HepG2 (cell line): ENCODE data around the gene RAET1L. TPM values are rescaled to one million over a fixed set of nuclear protein-coding genes. Genes with fewer than 3 reads are reported as not detected.

Experiments
- ATAC-seq: fragments of 200-7000 bp; cut with Tn5 transposase; 3 replicates; pipeline ENCODE4 v1.9.1; 2020; ENCODE audit warnings: mild to moderate bottlenecking, moderate library complexity
- BruUV-seq: library from RNA; stranded (reverse); fragments of 400-500 nt; replicated peaks from 2 replicates; lab custom pipeline; 2021; lab: Mats Ljungman, UMichigan
- CTCF ChIA-PET: fragments of 300-600 bp; formaldehyde crosslinking; extraction: SDS; loops from one replicate; lab custom pipeline; 2021; ENCODE audit warnings: low total read pairs, inconsistent platforms, low intra/inter-chr PET ratio; lab: Yijun Ruan, JAX
- POLR2A ChIA-PET: fragments of 350-600 bp; sonication (Branson Sonifier 250); formaldehyde crosslinking; loops from one replicate; lab custom pipeline; 2020; ENCODE audit warnings: antibody characterized with exemption, inconsistent platforms; lab: Yijun Ruan, JAX
- DNase-seq: peaks from one replicate; pipeline ENCODE4 v3.0.0-alpha.2; 2015; ENCODE audit warnings: low spot score
- FAIRE-seq: peaks from 3 replicates; lab custom pipeline; 2011; peaks lifted over from hg19 to GRCh38; lab: Jason Lieb, UNC
- H2AFZ ChIP-seq: one replicate; pipeline ENCODE4 v1.6.1; 2011; ENCODE audit warnings: low read length, inconsistent platforms
- H3K27ac ChIP-seq: fragments of 300-600 bp; 3 replicates; pipeline ENCODE4 v1.8.0; 2011; ENCODE audit warnings: mixed run types, mild to moderate bottlenecking, mixed read lengths, low read length, inconsistent platforms; ENCODE audit not compliant: insufficient read depth; ENCODE audit errors: extremely low read length
- H3K27me3 ChIP-seq, 2 experiments: fragments of 200-600 bp in 1 of 2; 2 replicates in 1 of 2; 3 replicates in 1 of 2; pipeline versions ENCODE4 v1.6.0 to v1.8.0; 2011; ENCODE audit warnings: low read length in 2 of 2, mild to moderate bottlenecking in 2 of 2, moderate library complexity in 2 of 2, inconsistent platforms in 1 of 2; ENCODE audit not compliant: insufficient read depth in 2 of 2, control insufficient read depth in 1 of 2
- H3K36me3 ChIP-seq, 2 experiments: fragments of 200-600 bp in 1 of 2; replicated peaks in 1 of 2; 2 replicates in 1 of 2; 3 replicates in 1 of 2; pipeline versions ENCODE4 v1.5.1 to v1.8.0; 2011; ENCODE audit warnings: low read length in 2 of 2, inconsistent platforms in 1 of 2; ENCODE audit not compliant: insufficient read depth in 2 of 2, control insufficient read depth in 1 of 2
- H3K4me1 ChIP-seq: 2 replicates; pipeline ENCODE4 v1.5.1; 2012; ENCODE audit warnings: low read length, inconsistent platforms; ENCODE audit not compliant: insufficient read depth
- H3K4me2 ChIP-seq: 2 replicates; pipeline ENCODE4 v1.6.0; 2011; ENCODE audit warnings: low read depth, low read length, inconsistent platforms
- H3K4me3 ChIP-seq, 3 experiments: fragments of 200-600 bp in 1 of 3; sonication (generic), shearing (Covaris generic) in 1 of 3; replicated peaks in 1 of 3; 2 replicates each; pipeline ENCODE4 v1.5.1; 2011 to 2016; ENCODE audit warnings: low read length in 3 of 3, inconsistent platforms in 2 of 3, low read depth in 2 of 3, mild to moderate bottlenecking in 2 of 3, control low read depth in 1 of 3, mixed read lengths in 1 of 3; ENCODE audit not compliant: insufficient read depth in 1 of 3
- H3K79me2 ChIP-seq: one replicate; pipeline ENCODE4 v1.6.1; 2011; ENCODE audit warnings: low read length, inconsistent platforms; ENCODE audit not compliant: insufficient read depth
- H3K9ac ChIP-seq: 2 replicates; pipeline ENCODE4 v1.6.0; 2011; ENCODE audit warnings: mild to moderate bottlenecking, low read depth, low read length, inconsistent platforms; ENCODE audit not compliant: insufficient read depth
- H3K9me3 ChIP-seq: 2 replicates; pipeline ENCODE4 v1.5.1; 2012; ENCODE audit warnings: mild to moderate bottlenecking, low read length
- H4K20me1 ChIP-seq: 2 replicates; pipeline ENCODE4 v1.6.0; 2011; ENCODE audit warnings: inconsistent platforms, mild to moderate bottlenecking, low read length, moderate library complexity; ENCODE audit not compliant: insufficient read depth
- ATF7 ChIP-seq, 2 experiments: fragments of 450-650 bp in 1 of 2; sonication (generic) in 1 of 2; formaldehyde crosslinking in 1 of 2; IDR thresholded peaks; 2 replicates each; pipeline versions ENCODE4 v1.4.0 to v1.6.1; 2016 to 2020; ENCODE audit warnings: antibody characterized with exemption in 1 of 2, mild to moderate bottlenecking in 1 of 2, missing genetic modification reagents in 1 of 2
- HNRNPL ChIP-seq: fragments of 200-400 bp; formaldehyde crosslinking; IDR thresholded peaks from 2 replicates; pipeline ENCODE4 v1.6.1; 2017; ENCODE audit warnings: mild to moderate bottlenecking, low read depth, low read length
- NR2F2 ChIP-seq: IDR thresholded peaks from 2 replicates; pipeline ENCODE4 v1.6.1; 2012; ENCODE audit warnings: low read depth, inconsistent platforms, borderline replicate concordance
- RARA ChIP-seq: IDR thresholded peaks from 2 replicates; pipeline ENCODE4 v1.6.1; 2016; ENCODE audit warnings: missing genetic modification reagents, missing compliant biosample characterization
- RBM39 ChIP-seq: fragments of 200-400 bp; formaldehyde crosslinking; IDR thresholded peaks from one replicate; pipeline ENCODE4 v1.6.1; 2018; ENCODE audit warnings: antibody characterized with exemption, mild to moderate bottlenecking, low read depth, low read length; ENCODE audit not compliant: poor library complexity, severe bottlenecking
- RELA ChIP-seq: sonication (generic); formaldehyde crosslinking; IDR thresholded peaks from 2 replicates; pipeline ENCODE4 v1.4.0; 2020; ENCODE audit warnings: missing genetic modification reagents
- STAG1 ChIP-seq: sonication (generic); formaldehyde crosslinking; IDR thresholded peaks from 2 replicates; pipeline ENCODE4 v1.4.0; 2020; ENCODE audit warnings: missing genetic modification reagents
- ZNF451 ChIP-seq: sonication (generic); formaldehyde crosslinking; IDR thresholded peaks from 2 replicates; pipeline ENCODE4 v1.5.0; 2020; ENCODE audit warnings: mild to moderate bottlenecking, missing genetic modification reagents
- ZNF687 ChIP-seq: sonication (generic); formaldehyde crosslinking; IDR thresholded peaks from 2 replicates; pipeline ENCODE4 v1.5.1; 2020; ENCODE audit warnings: mild to moderate bottlenecking, missing genetic modification reagents, moderate library complexity
- ZNF747 ChIP-seq: sonication (generic); formaldehyde crosslinking; IDR thresholded peaks from 2 replicates; pipeline ENCODE4 v1.8.1; 2023; ENCODE audit warnings: missing genetic modification reagents, mild to moderate bottlenecking, borderline replicate concordance
- WGBS: methylation state at CpG from one replicate; pipeline ENCODE4 v1.1.6; 2017; ENCODE audit warnings: low lambda C conversion rate; 5-methylcytosine and 5-hydroxymethylcytosine counted together
- in situ Hi-C: cut with HindIII; loops from 2 replicates; pipeline ENCODE4 v1.10.0; 2017; ENCODE audit warnings: low pct_unique_long_range_greater_than_20kb; ENCODE audit not compliant: extremely low pct_ligation_motif_present
- intact Hi-C: fragments of 100-400 bp; cut with micrococcal nuclease; formaldehyde crosslinking; loops from one replicate; pipeline ENCODE4 v1.10.0; 2022; ENCODE audit not compliant: unreplicated experiment
- polyA plus RNA-seq, 8 experiments: library from polyadenylated mRNA; depleted of rRNA in 3 of 8; stranded (reverse) in 7 of 8; unstranded in 1 of 8; fragments of >200 nt; fragmentation: Illumina TruSeq in 4 of 8; extraction: Trizol in 4 of 8; gene quantifications; 2 replicates each; pipeline versions ENCODE4 v1.2.1 to v1.2.3, GENCODE V29; 2011 to 2016; ENCODE audit warnings: low read depth in 4 of 8, missing spikeins in 1 of 8, mixed read lengths in 1 of 8; ENCODE audit not compliant: insufficient read depth in 1 of 8
- total RNA-seq, 5 experiments: library from RNA; depleted of rRNA; stranded (reverse); fragments of >200 nt; fragmentation: Illumina TruSeq; extraction: Trizol; gene quantifications; 2 replicates each; pipeline ENCODE4 v1.2.3, GENCODE V29; 2016; ENCODE audit warnings: low read depth in 1 of 5
- TF ChIP-seq, protein P1 (sequence below): IDR thresholded peaks from 2 replicates; pipeline ENCODE4 v1.6.1; 2016
- TF ChIP-seq, protein P2 (sequence below): IDR thresholded peaks from 2 replicates; pipeline ENCODE4 v1.6.1; 2016
- TF ChIP-seq, protein P3 (sequence below): sonication (generic); formaldehyde crosslinking; IDR thresholded peaks from 2 replicates; pipeline ENCODE4 v1.5.1; 2020; ENCODE audit warnings: mild to moderate bottlenecking, missing genetic modification reagents, borderline replicate concordance

The RAET1L gene
- total and polyA plus RNA-seq, 2 of the 13 experiments (the other 11 are each of a cell fraction or from before 2014, with no cell fraction given), result not detected

- no peak for FAIRE-seq
- no peaks in the 10 kb centered on the region for H4K20me1 ChIP-seq
- CTCF ChIA-PET, result no interaction called here
- no peak overlapping the region for H3K4me3 ChIP-seq
- no peak for DNase-seq
- no peak overlapping the region for H3K27ac ChIP-seq
- H3K36me3 ChIP-seq, result no peaks in the 10 kb centered on the region
- no TSS peak for BruUV-seq
- no peak overlapping the region for H3K9ac ChIP-seq
- H2AFZ ChIP-seq, result no peak overlapping the region
- ATAC-seq, result no peak
- no peak overlapping the region for H3K4me2 ChIP-seq
- no peaks in the 10 kb centered on the region for H3K79me2 ChIP-seq
- in situ Hi-C loops, result no loop called here
- WGBS, result 38% methylated on average over 6 of the region's 6 CpGs
- H3K9me3 ChIP-seq, result no peaks in the 10 kb centered on the region
- no peaks in the 10 kb centered on the region for H3K4me1 ChIP-seq
- POLR2A ChIA-PET, result no interaction called here
- H3K27me3 ChIP-seq, result peaks cover 7 to 60% of the 10 kb centered on the region in 2 experiments
- intact Hi-C loops, result no loop called here
- TF ChIP-seq RARA, result no peak
- no peak for TF ChIP-seq NR2F2
- no peak for TF ChIP-seq STAG1
- TF ChIP-seq ZNF747 (CRISPR knock-in tag), result no peak
- no peak for TF ChIP-seq ZNF687 (CRISPR knock-in tag)
- no peak for TF ChIP-seq RELA (CRISPR knock-in tag)
- TF ChIP-seq, protein P1, sequence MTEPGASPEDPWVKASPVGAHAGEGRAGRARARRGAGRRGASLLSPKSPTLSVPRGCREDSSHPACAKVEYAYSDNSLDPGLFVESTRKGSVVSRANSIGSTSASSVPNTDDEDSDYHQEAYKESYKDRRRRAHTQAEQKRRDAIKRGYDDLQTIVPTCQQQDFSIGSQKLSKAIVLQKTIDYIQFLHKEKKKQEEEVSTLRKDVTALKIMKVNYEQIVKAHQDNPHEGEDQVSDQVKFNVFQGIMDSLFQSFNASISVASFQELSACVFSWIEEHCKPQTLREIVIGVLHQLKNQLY (CRISPR knock-in tag), result no peak
- no peak for TF ChIP-seq RBM39
- no peak for TF ChIP-seq ZNF451
- TF ChIP-seq, protein P2, sequence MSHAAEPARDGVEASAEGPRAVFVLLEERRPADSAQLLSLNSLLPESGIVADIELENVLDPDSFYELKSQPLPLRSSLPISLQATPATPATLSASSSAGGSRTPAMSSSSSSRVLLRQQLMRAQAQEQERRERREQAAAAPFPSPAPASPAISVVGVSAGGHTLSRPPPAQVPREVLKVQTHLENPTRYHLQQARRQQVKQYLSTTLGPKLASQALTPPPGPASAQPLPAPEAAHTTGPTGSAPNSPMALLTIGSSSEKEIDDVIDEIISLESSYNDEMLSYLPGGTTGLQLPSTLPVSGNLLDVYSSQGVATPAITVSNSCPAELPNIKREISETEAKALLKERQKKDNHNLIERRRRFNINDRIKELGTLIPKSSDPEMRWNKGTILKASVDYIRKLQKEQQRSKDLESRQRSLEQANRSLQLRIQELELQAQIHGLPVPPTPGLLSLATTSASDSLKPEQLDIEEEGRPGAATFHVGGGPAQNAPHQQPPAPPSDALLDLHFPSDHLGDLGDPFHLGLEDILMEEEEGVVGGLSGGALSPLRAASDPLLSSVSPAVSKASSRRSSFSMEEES (CRISPR knock-in tag), result no peak
- TF ChIP-seq, protein P3, sequence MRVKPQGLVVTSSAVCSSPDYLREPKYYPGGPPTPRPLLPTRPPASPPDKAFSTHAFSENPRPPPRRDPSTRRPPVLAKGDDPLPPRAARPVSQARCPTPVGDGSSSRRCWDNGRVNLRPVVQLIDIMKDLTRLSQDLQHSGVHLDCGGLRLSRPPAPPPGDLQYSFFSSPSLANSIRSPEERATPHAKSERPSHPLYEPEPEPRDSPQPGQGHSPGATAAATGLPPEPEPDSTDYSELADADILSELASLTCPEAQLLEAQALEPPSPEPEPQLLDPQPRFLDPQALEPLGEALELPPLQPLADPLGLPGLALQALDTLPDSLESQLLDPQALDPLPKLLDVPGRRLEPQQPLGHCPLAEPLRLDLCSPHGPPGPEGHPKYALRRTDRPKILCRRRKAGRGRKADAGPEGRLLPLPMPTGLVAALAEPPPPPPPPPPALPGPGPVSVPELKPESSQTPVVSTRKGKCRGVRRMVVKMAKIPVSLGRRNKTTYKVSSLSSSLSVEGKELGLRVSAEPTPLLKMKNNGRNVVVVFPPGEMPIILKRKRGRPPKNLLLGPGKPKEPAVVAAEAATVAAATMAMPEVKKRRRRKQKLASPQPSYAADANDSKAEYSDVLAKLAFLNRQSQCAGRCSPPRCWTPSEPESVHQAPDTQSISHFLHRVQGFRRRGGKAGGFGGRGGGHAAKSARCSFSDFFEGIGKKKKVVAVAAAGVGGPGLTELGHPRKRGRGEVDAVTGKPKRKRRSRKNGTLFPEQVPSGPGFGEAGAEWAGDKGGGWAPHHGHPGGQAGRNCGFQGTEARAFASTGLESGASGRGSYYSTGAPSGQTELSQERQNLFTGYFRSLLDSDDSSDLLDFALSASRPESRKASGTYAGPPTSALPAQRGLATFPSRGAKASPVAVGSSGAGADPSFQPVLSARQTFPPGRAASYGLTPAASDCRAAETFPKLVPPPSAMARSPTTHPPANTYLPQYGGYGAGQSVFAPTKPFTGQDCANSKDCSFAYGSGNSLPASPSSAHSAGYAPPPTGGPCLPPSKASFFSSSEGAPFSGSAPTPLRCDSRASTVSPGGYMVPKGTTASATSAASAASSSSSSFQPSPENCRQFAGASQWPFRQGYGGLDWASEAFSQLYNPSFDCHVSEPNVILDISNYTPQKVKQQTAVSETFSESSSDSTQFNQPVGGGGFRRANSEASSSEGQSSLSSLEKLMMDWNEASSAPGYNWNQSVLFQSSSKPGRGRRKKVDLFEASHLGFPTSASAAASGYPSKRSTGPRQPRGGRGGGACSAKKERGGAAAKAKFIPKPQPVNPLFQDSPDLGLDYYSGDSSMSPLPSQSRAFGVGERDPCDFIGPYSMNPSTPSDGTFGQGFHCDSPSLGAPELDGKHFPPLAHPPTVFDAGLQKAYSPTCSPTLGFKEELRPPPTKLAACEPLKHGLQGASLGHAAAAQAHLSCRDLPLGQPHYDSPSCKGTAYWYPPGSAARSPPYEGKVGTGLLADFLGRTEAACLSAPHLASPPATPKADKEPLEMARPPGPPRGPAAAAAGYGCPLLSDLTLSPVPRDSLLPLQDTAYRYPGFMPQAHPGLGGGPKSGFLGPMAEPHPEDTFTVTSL, result no peak
- TF ChIP-seq HNRNPL, result no peak
- TF ChIP-seq ATF7 (IDR thresholded peaks at IDR 0.05), result no peak
- TF ChIP-seq ATF7 (CRISPR knock-in tag; IDR thresholded peaks at IDR 0.05), result no peak
Measured at GRCh38 chr6:150033207-150033771, 8.0 kb upstream of the RAET1L start.
